Effector memory CD4-positive, alpha-beta T cell (primary cell): Measurements from ENCODE around the gene PCDHA1.

Experiments
- DNase-seq, 3 donors: peaks; one replicate each; pipeline ENCODE4 v3.0.0-alpha.2; 2020
- H3K27ac ChIP-seq: 2 replicates; pipeline ENCODE4 v1.7.0; 2013; ENCODE audit warnings: mild to moderate bottlenecking, low read length, moderate library complexity; ENCODE audit not compliant: insufficient read depth, poor library complexity, severe bottlenecking
- H3K27me3 ChIP-seq: replicated peaks from 2 replicates; pipeline ENCODE4 v1.7.0; 2013; ENCODE audit warnings: mild to moderate bottlenecking, low read length; ENCODE audit not compliant: insufficient read depth, control insufficient read depth, poor library complexity, severe bottlenecking
- H3K36me3 ChIP-seq: 2 replicates; pipeline ENCODE4 v1.7.0; 2013; ENCODE audit warnings: mild to moderate bottlenecking, low read length, moderate library complexity; ENCODE audit not compliant: control insufficient read depth, insufficient read depth
- H3K4me1 ChIP-seq: 2 replicates; pipeline ENCODE4 v1.7.0; 2013; ENCODE audit warnings: low read length, mild to moderate bottlenecking; ENCODE audit not compliant: control insufficient read depth, insufficient read depth, poor library complexity, severe bottlenecking
- H3K4me3 ChIP-seq: 2 replicates; pipeline ENCODE4 v1.7.0; 2013; ENCODE audit warnings: low read length, low read depth, mild to moderate bottlenecking; ENCODE audit not compliant: insufficient read depth, poor library complexity, severe bottlenecking
- H3K9me3 ChIP-seq: 2 replicates; pipeline ENCODE4 v1.7.0; 2013; ENCODE audit warnings: mild to moderate bottlenecking, low read length, moderate library complexity; ENCODE audit not compliant: control insufficient read depth

The PCDHA1 gene

DNA sequence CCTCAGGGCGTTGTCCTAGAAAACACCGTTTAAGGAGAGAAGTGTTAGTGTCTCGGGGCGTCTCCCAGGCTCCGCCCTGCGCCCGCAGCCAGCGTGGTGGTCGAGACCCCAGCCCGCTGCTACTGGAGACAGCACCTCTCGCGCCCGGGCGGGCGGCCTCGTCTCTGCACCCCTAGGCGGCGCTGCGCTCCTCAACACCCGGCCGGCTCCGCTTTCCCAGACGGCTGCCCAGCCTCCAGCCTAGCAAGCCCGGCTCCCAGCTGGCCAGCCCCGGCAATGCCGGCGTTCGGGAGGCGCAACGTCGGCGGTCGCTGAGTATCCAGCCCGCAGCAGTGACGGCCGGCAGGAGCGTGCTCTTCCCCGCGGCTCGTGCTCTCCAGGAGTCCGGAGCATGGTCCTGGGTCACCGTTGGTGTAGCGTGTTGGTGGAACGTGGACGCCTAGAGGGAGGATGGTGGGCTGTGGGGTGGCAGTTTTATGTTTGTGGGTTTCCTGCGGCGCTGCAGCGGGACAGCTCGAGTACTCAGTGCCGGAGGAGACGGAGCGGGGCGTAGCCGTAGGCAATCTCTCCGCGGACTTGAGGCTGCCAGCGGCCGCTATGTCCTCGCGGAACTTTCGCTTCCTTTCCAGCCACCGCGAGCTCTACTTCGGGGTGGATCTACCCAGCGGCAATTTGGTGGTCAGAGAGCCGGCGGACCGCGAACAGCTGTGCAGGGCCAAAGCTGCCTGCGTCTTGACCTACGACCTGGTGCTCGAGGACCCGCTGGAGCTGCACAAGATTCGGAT is 140.7 kb downstream of the PCDHA1 start:
- peaks cover 13% of the 10 kb centered on the region for H3K27me3 ChIP-seq
- no peaks in the 10 kb centered on the region for H3K36me3 ChIP-seq
- peak in 1 of 3 donors; percentile 5 for DNase-seq
- H3K4me1 ChIP-seq: peaks cover 5% of the 10 kb centered on the region
- H3K9me3 ChIP-seq: no peaks in the 10 kb centered on the region
- H3K4me3 ChIP-seq: peak overlapping the region; percentile 39
- no peak overlapping the region for H3K27ac ChIP-seq

DNA sequence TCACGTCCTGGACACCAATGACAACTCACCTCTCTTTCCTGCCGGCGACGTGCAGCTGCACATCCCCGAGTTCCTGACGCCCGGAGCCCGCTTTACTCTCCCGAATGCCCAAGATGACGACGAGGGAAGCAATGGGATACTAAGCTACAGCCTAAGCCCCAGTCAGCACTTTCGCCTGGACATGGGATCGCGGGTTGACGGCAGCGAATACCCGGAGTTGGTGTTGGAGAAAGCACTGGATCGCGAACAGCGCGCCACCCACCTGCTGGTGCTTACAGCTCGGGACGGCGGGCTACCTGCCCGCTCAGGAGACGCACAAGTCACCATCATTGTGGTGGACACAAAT is 141.3 kb downstream of the PCDHA1 start:
- H3K4me1 ChIP-seq: peaks cover 5% of the 10 kb centered on the region
- peaks cover 13% of the 10 kb centered on the region for H3K27me3 ChIP-seq
- H3K36me3 ChIP-seq: no peaks in the 10 kb centered on the region
- H3K9me3 ChIP-seq: no peaks in the 10 kb centered on the region
- no peak for DNase-seq
- H3K4me3 ChIP-seq: peak overlapping the region; percentile 39
- H3K27ac ChIP-seq: no peak overlapping the region

DNA sequence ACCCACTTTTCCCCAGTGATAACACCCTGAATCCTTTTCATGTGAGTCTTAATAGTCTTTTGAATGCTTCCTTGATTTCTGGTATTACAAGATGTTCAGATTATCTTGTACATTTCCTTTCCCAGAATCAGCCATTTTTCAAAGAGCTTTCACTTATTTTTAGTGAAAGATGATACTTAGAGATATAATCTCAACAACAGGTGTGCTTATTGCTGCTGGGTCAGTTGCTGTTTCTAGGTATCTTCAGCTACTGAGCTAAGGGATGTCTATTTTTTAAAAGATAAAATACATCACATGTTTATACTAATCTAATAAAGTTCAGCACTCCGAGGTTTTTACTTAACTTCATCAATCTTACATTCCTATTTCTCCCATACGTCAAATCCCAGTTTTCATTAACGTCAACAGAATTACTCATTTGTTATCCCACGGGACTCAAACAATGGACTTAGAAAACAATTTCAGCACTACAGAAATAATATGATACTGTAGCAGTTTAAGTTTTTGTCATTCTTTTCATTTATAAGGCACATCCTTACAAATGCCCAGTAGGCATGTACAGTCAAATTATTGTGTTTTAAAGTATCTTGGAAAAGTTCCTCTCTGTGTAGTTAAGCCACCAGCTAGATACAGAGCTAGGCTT is 149.1 kb downstream of the PCDHA1 start:
- Histone ChIP-seq H3K9me3 (no peaks in the 10 kb centered on the region), H3K27ac (no peak overlapping the region), H3K4me1 (no peaks in the 10 kb centered on the region), H3K27me3 (no peaks in the 10 kb centered on the region), H3K4me3 (no peak overlapping the region), H3K36me3 (no peaks in the 10 kb centered on the region)
- DNase-seq: no peak

DNA sequence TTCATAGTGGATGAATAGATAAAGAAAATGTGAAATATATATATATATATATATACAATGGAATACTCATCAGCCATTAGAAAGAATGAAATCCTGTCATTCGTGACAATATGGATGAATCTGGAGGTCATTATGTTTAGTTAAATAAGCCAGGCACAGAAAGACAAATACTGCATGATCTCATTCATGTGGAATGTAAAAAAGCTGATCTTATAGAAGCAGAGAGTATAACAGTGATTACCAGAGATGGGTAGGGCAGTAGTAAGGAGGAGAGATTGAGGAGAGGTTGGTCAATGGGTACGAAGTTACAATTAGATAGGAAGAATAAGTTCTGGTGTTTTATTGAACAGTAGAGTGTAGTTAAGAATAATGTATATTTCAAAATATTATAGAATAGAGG is 160.6 kb downstream of the PCDHA1 start:
- no peak for DNase-seq
- Histone ChIP-seq H3K4me1 (no peaks in the 10 kb centered on the region), H3K4me3 (no peak overlapping the region), H3K27ac (no peak overlapping the region), H3K9me3 (no peaks in the 10 kb centered on the region), H3K36me3 (no peaks in the 10 kb centered on the region), H3K27me3 (no peaks in the 10 kb centered on the region)

DNA sequence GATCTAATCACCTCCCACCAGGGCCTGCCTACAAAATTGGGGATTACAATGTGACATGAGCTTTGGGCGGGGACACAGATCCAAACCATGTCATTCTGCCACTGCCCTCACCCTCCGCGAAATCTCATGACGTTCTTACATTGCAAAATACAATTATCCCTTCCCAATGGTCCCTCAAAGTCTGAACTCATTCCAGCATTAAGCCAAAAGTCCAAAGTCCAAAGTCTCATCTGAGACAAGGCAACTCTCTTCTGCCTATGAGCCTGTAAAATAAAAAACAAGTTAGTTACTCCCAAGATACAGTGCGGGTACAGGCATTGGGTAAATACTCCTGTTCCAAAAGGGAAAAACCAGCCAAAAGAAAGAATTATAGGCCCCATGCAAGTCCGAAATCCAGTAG is 165.7 kb downstream of the PCDHA1 start:
- H3K36me3 ChIP-seq: no peaks in the 10 kb centered on the region
- no peaks in the 10 kb centered on the region for H3K4me1 ChIP-seq
- no peaks in the 10 kb centered on the region for H3K9me3 ChIP-seq
- no peak overlapping the region for H3K27ac ChIP-seq
- H3K27me3 ChIP-seq: no peaks in the 10 kb centered on the region
- no peak for DNase-seq
- H3K4me3 ChIP-seq: no peak overlapping the region

DNA sequence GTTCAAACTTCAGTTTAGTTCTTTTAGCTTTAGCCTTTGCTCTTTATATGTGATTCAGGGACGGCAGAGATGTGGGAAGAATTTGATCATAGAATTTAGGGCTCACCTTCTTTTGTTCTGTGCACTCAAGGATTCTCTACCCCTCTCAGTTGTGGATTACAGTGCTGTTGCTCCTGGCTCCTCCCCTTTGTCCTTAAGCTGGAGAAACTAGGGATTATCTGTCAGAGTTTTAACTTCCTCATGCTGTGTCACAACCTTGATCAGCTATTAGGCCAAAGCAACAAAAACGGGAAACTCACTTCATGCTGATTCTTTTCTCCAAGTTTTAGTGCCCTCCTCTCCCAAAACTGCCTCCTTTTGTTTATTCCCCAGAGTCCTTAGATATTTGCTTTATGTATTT is 167.3 kb downstream of the PCDHA1 start:
- no peak overlapping the region for H3K4me3 ChIP-seq
- no peaks in the 10 kb centered on the region for H3K27me3 ChIP-seq
- no peak for DNase-seq
- H3K36me3 ChIP-seq: no peaks in the 10 kb centered on the region
- H3K9me3 ChIP-seq: no peaks in the 10 kb centered on the region
- no peak overlapping the region for H3K27ac ChIP-seq
- no peaks in the 10 kb centered on the region for H3K4me1 ChIP-seq

DNA sequence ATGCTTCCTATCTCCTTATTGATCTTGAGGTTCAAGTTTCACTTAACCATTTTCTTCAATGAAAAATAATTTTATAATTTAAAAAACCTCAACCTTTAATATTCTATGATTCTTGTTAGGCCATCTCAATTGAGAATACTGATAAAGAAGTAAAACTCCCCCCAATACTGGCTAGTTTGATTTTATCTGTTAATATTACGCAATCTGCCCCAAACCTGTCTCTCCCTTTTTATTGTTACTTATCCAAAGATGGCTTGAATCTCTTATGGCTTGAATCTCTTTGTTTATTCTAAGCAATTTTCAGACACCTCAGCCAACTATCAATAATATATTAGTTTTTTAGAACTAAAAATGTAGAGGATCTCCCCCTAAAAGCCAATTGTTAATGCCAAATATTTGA is 176.2 kb downstream of the PCDHA1 start:
- Histone ChIP-seq H3K27ac (no peak overlapping the region), H3K36me3 (no peaks in the 10 kb centered on the region), H3K9me3 (no peaks in the 10 kb centered on the region), H3K27me3 (peaks cover 5% of the 10 kb centered on the region), H3K4me3 (no peak overlapping the region), H3K4me1 (no peaks in the 10 kb centered on the region)
- DNase-seq: no peak

DNA sequence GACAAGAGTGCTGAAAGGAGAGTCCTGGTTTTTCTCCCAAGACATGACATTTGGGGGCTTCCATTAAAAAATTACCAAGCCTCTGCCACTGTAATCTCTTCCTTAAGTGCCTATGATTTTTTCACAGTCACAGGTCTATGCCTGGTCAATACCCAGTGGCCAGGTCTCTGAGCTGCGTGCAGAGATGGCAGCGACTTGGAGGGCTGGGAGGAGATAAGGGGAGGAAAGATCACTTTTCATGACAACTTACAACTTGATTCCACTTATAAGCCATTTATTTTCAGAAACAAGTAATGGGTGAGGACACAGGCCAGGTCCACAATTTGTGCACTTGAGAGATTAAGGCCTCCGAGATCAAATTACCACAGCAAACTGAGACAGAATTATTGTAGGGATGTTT is 178.4 kb downstream of the PCDHA1 start:
- no peak overlapping the region for H3K27ac ChIP-seq
- no peaks in the 10 kb centered on the region for H3K4me1 ChIP-seq
- DNase-seq: no peak
- H3K9me3 ChIP-seq: no peaks in the 10 kb centered on the region
- H3K4me3 ChIP-seq: no peak overlapping the region
- no peaks in the 10 kb centered on the region for H3K36me3 ChIP-seq
- peaks cover 5% of the 10 kb centered on the region for H3K27me3 ChIP-seq

DNA sequence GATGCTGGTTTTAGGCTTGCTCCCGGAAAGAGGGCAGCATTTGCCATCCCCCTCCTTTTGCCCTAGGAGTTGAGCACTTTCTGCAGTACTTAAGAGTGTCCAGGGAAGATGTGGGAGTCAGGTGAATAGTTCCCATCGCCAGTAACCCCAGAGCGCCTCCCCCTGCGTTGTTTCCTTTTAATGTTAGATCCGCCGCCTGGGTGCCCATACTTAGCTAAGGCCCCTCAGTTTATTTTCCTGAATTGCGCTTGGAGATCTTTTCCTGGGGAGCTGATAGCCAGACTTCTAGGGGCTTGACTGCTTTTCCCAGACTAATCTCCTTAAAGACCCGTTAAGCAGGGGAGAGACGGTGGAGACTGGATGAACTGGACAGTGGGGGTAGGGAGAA is 180.0 kb downstream of the PCDHA1 start:
- Histone ChIP-seq H3K27ac (no peak overlapping the region), H3K36me3 (no peaks in the 10 kb centered on the region), H3K4me1 (no peaks in the 10 kb centered on the region), H3K4me3 (no peak overlapping the region), H3K9me3 (no peaks in the 10 kb centered on the region), H3K27me3 (peaks cover 5% of the 10 kb centered on the region)
- DNase-seq: no peak

DNA sequence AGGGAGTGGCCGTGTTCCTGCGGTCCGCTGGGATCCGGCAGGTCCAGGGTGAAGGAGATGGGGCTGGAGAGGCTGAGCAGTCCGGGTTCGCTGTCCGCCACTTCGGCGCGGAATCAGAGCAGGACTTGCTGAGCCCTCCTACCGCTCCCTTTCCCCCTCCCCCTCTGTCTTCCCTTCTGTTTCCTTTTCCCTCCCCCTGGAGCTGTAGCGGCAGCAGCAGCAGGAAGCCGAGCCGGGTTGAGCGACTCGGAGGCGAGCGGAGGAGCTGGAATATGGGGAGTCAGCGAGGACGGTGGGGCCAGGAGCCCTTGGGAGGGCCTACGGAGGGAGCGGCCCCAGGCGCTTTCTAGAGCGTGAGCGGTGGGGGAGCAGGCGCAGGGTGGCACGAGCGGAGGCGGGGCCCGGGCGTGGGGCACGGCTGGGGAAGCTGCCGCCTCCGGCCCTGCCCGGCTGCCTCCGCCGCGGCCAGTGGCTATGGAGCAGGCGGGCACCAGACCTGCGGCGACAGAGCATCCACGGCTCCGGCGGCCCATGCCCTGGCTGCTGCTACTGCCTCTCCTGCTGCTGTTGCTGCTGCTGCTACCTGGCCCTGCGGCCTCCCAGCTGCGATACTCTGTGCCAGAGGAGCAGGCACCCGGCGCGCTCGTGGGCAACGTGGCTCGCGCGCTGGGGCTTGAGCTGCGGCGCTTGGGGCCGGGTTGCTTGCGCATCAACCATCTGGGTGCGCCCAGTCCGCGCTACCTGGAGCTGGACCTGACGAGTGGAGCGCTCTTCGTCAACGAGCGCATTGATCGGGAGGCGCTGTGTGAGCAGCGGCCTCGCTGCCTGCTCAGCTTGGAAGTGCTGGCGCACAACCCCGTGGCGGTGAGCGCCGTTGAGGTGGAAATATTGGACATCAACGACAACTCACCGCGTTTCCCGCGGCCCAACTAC is 180.6 kb downstream of the PCDHA1 start, which contains the start of gene PCDHAC2:
Gene PCDHAC2 (plus strand): TSS at position 184 of the 933 bp plus-strand sequence. CDS start 291 bp downstream, at position 475.
- H3K27me3 ChIP-seq: peaks cover 5% of the 10 kb centered on the region
- H3K27ac ChIP-seq: no peak within 1 kb of the TSS
- H3K9me3 ChIP-seq: no peaks in the 10 kb centered on the region
- no peak for DNase-seq
- no peaks in the 10 kb centered on the region for H3K36me3 ChIP-seq
- H3K4me1 ChIP-seq: no peaks in the 10 kb centered on the region
- no peak within 1 kb of the TSS for H3K4me3 ChIP-seq
